Panc1 (cell line): Measurements from ENCODE around the gene BRWD1. TPM values are rescaled to one million over a fixed set of nuclear protein-coding genes. Genes with fewer than 3 reads are reported as not detected.
A peak's percentile ranks its signal among the peaks of the same experiment; 100 is the strongest.

Experiments
- ATAC-seq: fragments of 200-7000 bp; cut with Tn5 transposase; 2 replicates; pipeline ENCODE4 v1.9.1; 2020; ENCODE audit warnings: mild to moderate bottlenecking, moderate library complexity
- BruUV-seq: library from RNA; stranded (reverse); fragments of 400-500 nt; replicated peaks from 2 replicates; lab custom pipeline; 2021; lab: Mats Ljungman, UMichigan
- CTCF ChIA-PET: fragments of 300-600 bp; sonication (Branson Sonifier 250); formaldehyde crosslinking; loops from one replicate; lab custom pipeline; 2022; ENCODE audit warnings: antibody characterized with exemption; lab: Charles Lee
- POLR2A ChIA-PET: fragments of 300-600 bp; sonication (Branson Sonifier 250); formaldehyde crosslinking; loops from one replicate; lab custom pipeline; 2022; ENCODE audit warnings: antibody characterized with exemption; lab: Charles Lee
- DNase-seq: peaks from one replicate; pipeline ENCODE4 v3.0.0-alpha.2; 2010; ENCODE audit warnings: low read depth, low spot score
- H3K27ac ChIP-seq: 2 replicates; pipeline ENCODE4 v1.5.1; 2011; ENCODE audit warnings: mild to moderate bottlenecking, low read length, inconsistent platforms
- H3K27me3 ChIP-seq: fragments of 200-500 bp; sonication (Bioruptor generic); 2 replicates; pipeline ENCODE4 v1.6.0; 2014; ENCODE audit warnings: low read length, inconsistent platforms; ENCODE audit not compliant: control insufficient read depth, insufficient read depth
- H3K36me3 ChIP-seq: fragments of 200-500 bp; sonication (Bioruptor generic); 2 replicates; pipeline ENCODE4 v1.5.1; 2014; ENCODE audit warnings: inconsistent platforms, mild to moderate bottlenecking, low read length, moderate library complexity; ENCODE audit not compliant: control insufficient read depth, insufficient read depth
- H3K4me1 ChIP-seq: 2 replicates; pipeline ENCODE4 v1.5.1; 2011; ENCODE audit warnings: inconsistent platforms, mild to moderate bottlenecking, low read length, moderate library complexity; ENCODE audit not compliant: control insufficient read depth, insufficient read depth
- H3K4me3 ChIP-seq, 2 experiments: 2 replicates each; pipeline ENCODE4 v1.5.1; 2011 to 2012; ENCODE audit warnings: low read depth in 2 of 2, low read length in 2 of 2, mild to moderate bottlenecking in 2 of 2, inconsistent platforms in 1 of 2, moderate library complexity in 1 of 2
- H3K9me3 ChIP-seq: fragments of 200-500 bp; sonication (Bioruptor generic); 2 replicates; pipeline ENCODE4 v1.5.1; 2014; ENCODE audit warnings: low read depth, mild to moderate bottlenecking, inconsistent platforms, low read length, moderate library complexity; ENCODE audit not compliant: control insufficient read depth, insufficient read depth
- POLR2AphosphoS5 ChIP-seq: IDR thresholded peaks from 2 replicates; pipeline ENCODE4 v1.6.1; 2012; ENCODE audit warnings: mild to moderate bottlenecking, low read depth, low read length, moderate library complexity
- SIN3A ChIP-seq: IDR thresholded peaks from 2 replicates; pipeline ENCODE4 v1.6.1; 2012; ENCODE audit warnings: low read depth, mild to moderate bottlenecking, low read length, moderate library complexity, borderline replicate concordance; ENCODE audit not compliant: insufficient read depth
- TCF7L2 ChIP-seq: IDR thresholded peaks from 2 replicates; pipeline ENCODE4 v1.6.1; 2011; ENCODE audit warnings: mild to moderate bottlenecking, low read depth, low read length, inconsistent platforms
- in situ Hi-C: cut with HindIII; loops from 2 replicates; pipeline ENCODE4 v1.10.0; 2016; ENCODE audit warnings: low sequenced_read_pairs, low pct_unique_long_range_greater_than_20kb
- intact Hi-C: fragments of 100-400 bp; cut with micrococcal nuclease; formaldehyde crosslinking; loops from one replicate; pipeline ENCODE4 v1.10.0; 2022; ENCODE audit not compliant: unreplicated experiment
- total RNA-seq: library from RNA; stranded (reverse); gene quantifications from one replicate; pipeline ENCODE4 v1.2.1, GENCODE V29; 2021; ENCODE audit not compliant: unreplicated experiment
- TF ChIP-seq, protein P1 (sequence below): fragments of 450-650 bp; IDR thresholded peaks from 2 replicates; pipeline ENCODE4 v1.5.1; 2017; ENCODE audit warnings: mild to moderate bottlenecking
- TF ChIP-seq, protein P2 (sequence below), 2 experiments: IDR thresholded peaks; 2 replicates each; pipeline ENCODE4 v1.6.1; 2011 to 2012; ENCODE audit warnings: low read depth in 2 of 2, control low read depth in 1 of 2, low read length in 1 of 2, mild to moderate bottlenecking in 1 of 2, moderate library complexity in 1 of 2; ENCODE audit not compliant: insufficient read depth in 1 of 2

BRWD1 gene
- total RNA-seq, 1 experiment from 2014 or later: 26.2 TPM

DNA sequence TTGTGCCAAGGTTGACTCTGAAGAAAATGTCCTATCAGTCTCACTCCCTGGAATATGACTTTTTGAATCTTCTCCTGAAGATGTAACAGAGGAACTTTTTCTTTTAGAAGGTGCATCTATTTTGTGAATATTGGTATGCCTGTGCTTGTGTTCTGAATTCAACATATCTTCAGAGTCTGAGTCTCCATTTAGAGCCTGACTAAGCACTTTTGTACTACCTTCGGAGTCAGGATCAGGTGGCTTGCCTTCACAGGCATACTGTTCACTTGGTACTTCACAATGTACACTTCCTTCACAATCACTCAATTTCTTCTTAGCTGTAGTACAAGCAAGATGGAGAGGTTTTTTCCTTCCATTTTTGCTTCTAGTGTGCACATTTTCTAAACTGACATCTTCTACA lies 116.6 kb downstream of the BRWD1 start:
- Histone ChIP-seq H3K9me3 (no peaks in the 10 kb centered on the region), H3K4me1 (no peaks in the 10 kb centered on the region), H3K36me3 (peaks cover 38% of the 10 kb centered on the region), H3K27me3 (no peaks in the 10 kb centered on the region), H3K4me3 (no peak overlapping the region), H3K27ac (no peak overlapping the region)
- BruUV-seq: no TSS peak
- POLR2A ChIA-PET: no interaction called here
- intact Hi-C loops: no loop called here
- DNase-seq: no peak
- in situ Hi-C loops: no loop called here
- CTCF ChIA-PET: no interaction called here
- ATAC-seq: no peak
- TF ChIP-seq POLR2AphosphoS5: no peak
- TF ChIP-seq, protein P1, sequence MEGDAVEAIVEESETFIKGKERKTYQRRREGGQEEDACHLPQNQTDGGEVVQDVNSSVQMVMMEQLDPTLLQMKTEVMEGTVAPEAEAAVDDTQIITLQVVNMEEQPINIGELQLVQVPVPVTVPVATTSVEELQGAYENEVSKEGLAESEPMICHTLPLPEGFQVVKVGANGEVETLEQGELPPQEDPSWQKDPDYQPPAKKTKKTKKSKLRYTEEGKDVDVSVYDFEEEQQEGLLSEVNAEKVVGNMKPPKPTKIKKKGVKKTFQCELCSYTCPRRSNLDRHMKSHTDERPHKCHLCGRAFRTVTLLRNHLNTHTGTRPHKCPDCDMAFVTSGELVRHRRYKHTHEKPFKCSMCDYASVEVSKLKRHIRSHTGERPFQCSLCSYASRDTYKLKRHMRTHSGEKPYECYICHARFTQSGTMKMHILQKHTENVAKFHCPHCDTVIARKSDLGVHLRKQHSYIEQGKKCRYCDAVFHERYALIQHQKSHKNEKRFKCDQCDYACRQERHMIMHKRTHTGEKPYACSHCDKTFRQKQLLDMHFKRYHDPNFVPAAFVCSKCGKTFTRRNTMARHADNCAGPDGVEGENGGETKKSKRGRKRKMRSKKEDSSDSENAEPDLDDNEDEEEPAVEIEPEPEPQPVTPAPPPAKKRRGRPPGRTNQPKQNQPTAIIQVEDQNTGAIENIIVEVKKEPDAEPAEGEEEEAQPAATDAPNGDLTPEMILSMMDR: no peak
- no peak for TF ChIP-seq TCF7L2
- TF ChIP-seq, protein P2, sequence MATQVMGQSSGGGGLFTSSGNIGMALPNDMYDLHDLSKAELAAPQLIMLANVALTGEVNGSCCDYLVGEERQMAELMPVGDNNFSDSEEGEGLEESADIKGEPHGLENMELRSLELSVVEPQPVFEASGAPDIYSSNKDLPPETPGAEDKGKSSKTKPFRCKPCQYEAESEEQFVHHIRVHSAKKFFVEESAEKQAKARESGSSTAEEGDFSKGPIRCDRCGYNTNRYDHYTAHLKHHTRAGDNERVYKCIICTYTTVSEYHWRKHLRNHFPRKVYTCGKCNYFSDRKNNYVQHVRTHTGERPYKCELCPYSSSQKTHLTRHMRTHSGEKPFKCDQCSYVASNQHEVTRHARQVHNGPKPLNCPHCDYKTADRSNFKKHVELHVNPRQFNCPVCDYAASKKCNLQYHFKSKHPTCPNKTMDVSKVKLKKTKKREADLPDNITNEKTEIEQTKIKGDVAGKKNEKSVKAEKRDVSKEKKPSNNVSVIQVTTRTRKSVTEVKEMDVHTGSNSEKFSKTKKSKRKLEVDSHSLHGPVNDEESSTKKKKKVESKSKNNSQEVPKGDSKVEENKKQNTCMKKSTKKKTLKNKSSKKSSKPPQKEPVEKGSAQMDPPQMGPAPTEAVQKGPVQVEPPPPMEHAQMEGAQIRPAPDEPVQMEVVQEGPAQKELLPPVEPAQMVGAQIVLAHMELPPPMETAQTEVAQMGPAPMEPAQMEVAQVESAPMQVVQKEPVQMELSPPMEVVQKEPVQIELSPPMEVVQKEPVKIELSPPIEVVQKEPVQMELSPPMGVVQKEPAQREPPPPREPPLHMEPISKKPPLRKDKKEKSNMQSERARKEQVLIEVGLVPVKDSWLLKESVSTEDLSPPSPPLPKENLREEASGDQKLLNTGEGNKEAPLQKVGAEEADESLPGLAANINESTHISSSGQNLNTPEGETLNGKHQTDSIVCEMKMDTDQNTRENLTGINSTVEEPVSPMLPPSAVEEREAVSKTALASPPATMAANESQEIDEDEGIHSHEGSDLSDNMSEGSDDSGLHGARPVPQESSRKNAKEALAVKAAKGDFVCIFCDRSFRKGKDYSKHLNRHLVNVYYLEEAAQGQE (IDR thresholded peaks at IDR 0.05; ENCODE audit: insufficient read depth in 1 of 2, low read depth in 2 of 2, low read length in 1 of 2): no peak
- TF ChIP-seq SIN3A: no peak

DNA sequence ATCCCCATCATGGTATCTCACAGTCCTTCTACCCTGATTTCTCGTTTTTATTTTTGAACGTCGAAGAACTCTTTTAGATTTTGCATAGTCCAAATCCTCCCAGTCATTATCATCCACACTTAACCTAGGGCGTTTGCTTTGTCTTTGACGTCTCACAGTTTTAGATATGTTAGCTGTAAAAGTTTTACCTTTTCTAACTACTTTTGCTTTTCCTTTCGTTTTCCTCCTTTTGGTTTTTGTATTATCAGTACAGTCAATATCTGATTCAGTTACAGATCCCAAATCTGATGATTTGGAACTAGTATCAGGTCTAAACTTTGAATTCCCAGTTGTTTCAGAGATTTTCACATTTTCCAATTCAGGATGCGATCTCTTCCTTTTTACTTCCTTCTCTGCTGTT lies 117.1 kb downstream of the BRWD1 start:
- H3K27me3 ChIP-seq: no peaks in the 10 kb centered on the region
- TF ChIP-seq, protein P2 (IDR thresholded peaks at IDR 0.05; ENCODE audit: insufficient read depth in 1 of 2, low read depth in 2 of 2, low read length in 1 of 2): no peak
- TF ChIP-seq, protein P1: no peak
- TF ChIP-seq SIN3A (no peak), TCF7L2 (no peak), POLR2AphosphoS5 (no peak)
- H3K9me3 ChIP-seq: no peaks in the 10 kb centered on the region
- peaks cover 35% of the 10 kb centered on the region for H3K36me3 ChIP-seq
- in situ Hi-C loops (no loop called here), intact Hi-C loops (no loop called here)
- no peak overlapping the region for H3K27ac ChIP-seq
- ChIA-PET POLR2A (no interaction called here), CTCF (no interaction called here)
- TSS peak; percentile 14 for BruUV-seq
- DNase-seq: no peak
- H3K4me1 ChIP-seq: no peaks in the 10 kb centered on the region
- ATAC-seq: no peak
- H3K4me3 ChIP-seq: no peak overlapping the region
